GM18511 (cell line): ENCODE results near the gene SLC1A3.
"Not testable (repeated sequence)": the region's sequence is repeated elsewhere in the genome, so short reads cannot be mapped to it uniquely, and the experiment has no call there.

Experiments
- ATAC-seq: cut with Tn5 transposase; IDR thresholded peaks from one replicate; pipeline ENCODE4 v1.9.1; 2021; ENCODE audit warnings: mild to moderate bottlenecking, moderate library complexity; ENCODE audit not compliant: unreplicated experiment

The SLC1A3 gene

GRCh38 chr5:36630201-36631145, 24.1 kb downstream of the SLC1A3 start:
- no peak for ATAC-seq

GRCh38 chr5:36631154-36631553, 24.7 kb downstream of the SLC1A3 start:
- no peak for ATAC-seq

GRCh38 chr5:36631620-36632362, 25.4 kb downstream of the SLC1A3 start:
- ATAC-seq: no peak

- no peak for ATAC-seq
Measured at GRCh38 chr5:36632363-36632664, 25.9 kb downstream of the SLC1A3 start.

- no peak for ATAC-seq
Measured at GRCh38 chr5:36635721-36636390, 29.4 kb downstream of the SLC1A3 start.

GRCh38 chr5:36637101-36637500, 30.7 kb downstream of the SLC1A3 start:
- ATAC-seq: no peak

GRCh38 chr5:36637516-36637915, 31.1 kb downstream of the SLC1A3 start:
- ATAC-seq: no peak

GRCh38 chr5:36638056-36638455, 31.6 kb downstream of the SLC1A3 start:
- no peak for ATAC-seq

GRCh38 chr5:36640949-36641348, 34.5 kb downstream of the SLC1A3 start:
- ATAC-seq: no peak

GRCh38 chr5:36641431-36641830, 35.0 kb downstream of the SLC1A3 start:
- ATAC-seq: no peak

- ATAC-seq: no peak
Measured at GRCh38 chr5:36642089-36642488, 35.7 kb downstream of the SLC1A3 start.

GRCh38 chr5:36643162-36643561, 36.8 kb downstream of the SLC1A3 start:
- ATAC-seq: no peak

GRCh38 chr5:36643841-36644240, 37.4 kb downstream of the SLC1A3 start:
- not testable (repeated sequence) for ATAC-seq

- no peak for ATAC-seq
Measured at GRCh38 chr5:36644727-36645126, 38.3 kb downstream of the SLC1A3 start.

- ATAC-seq: no peak
Measured at GRCh38 chr5:36646100-36646499, 39.7 kb downstream of the SLC1A3 start.

GRCh38 chr5:36646507-36647023, 40.2 kb downstream of the SLC1A3 start:
- ATAC-seq: no peak

- ATAC-seq: no peak
Measured at GRCh38 chr5:36647046-36647445, 40.6 kb downstream of the SLC1A3 start.

- ATAC-seq: no peak
Measured at GRCh38 chr5:36648426-36648825, 42.0 kb downstream of the SLC1A3 start.

- no peak for ATAC-seq
Measured at GRCh38 chr5:36651761-36652685, 45.6 kb downstream of the SLC1A3 start.

- no peak for ATAC-seq
Measured at GRCh38 chr5:36653044-36653705, 46.8 kb downstream of the SLC1A3 start.
